ENCODE results near the gene GIGYF2. TPM values are rescaled to one million over a fixed set of nuclear protein-coding genes. Genes with fewer than 3 reads are reported as not detected.

GIGYF2 gene
- total and polyA plus RNA-seq, 2 of the 4 experiments (the other 2 are of a cell fraction): 14.7 to 66.0 TPM

- POLR2A ChIA-PET (ENCODE audit: unreplicated experiment): no interaction called here
- Histone ChIP-seq H3K27ac (ENCODE audit: insufficient read depth, low read length) (no peak overlapping the region), H2AK5ac (ENCODE audit: low read depth, low read length) (no peak overlapping the region), H3K27me3 (ENCODE audit: control insufficient read depth, insufficient read depth, low read length) (peaks cover 2% of the 10 kb centered on the region; the same call in 1 of the 2 replicates), H2BK5ac (ENCODE audit: low read depth, low read length, poor library complexity, severe bottlenecking) (no peak overlapping the region), H3K4me3 (ENCODE audit: insufficient read depth, low read depth, low read length) (no peak overlapping the region), H2AK9ac (replicated peaks; ENCODE audit: low read depth, low read length, poor library complexity) (no peak overlapping the region), H3K4me2 (ENCODE audit: low read depth, low read length) (no peak overlapping the region), H2BK120ac (ENCODE audit: low read depth, low read length) (no peak overlapping the region), H4K91ac (ENCODE audit: insufficient read depth, low read depth, low read length) (no peak overlapping the region), H2BK20ac (ENCODE audit: low read depth, low read length) (no peak overlapping the region), H4K5ac (ENCODE audit: low read depth, low read length) (no peak overlapping the region), H3K9me3 (ENCODE audit: control insufficient read depth, insufficient read depth, low read length) (no peaks in the 10 kb centered on the region), H3K56ac (ENCODE audit: extremely low read depth, insufficient read depth, low read length) (no peak overlapping the region), H3K79me1 (ENCODE audit: low read depth in 1 of 2, low read length in 2 of 2) (no peaks in the 10 kb centered on the region), H2BK15ac (ENCODE audit: low read depth, low read length) (no peak overlapping the region), H3K18ac (ENCODE audit: low read depth, low read length) (no peak overlapping the region), H3K9ac (ENCODE audit: low read depth, low read length) (no peak overlapping the region), H3K36me3 (ENCODE audit: control insufficient read depth, insufficient read depth, low read length) (no peaks in the 10 kb centered on the region), H2AFZ (replicated peaks; ENCODE audit: low read length, poor library complexity) (no peak overlapping the region), H3K4ac (ENCODE audit: low read depth, low read length) (no peak overlapping the region), H3K9me1 (ENCODE audit: insufficient read depth, low read length) (no peaks in the 10 kb centered on the region; the same call in 1 of the 2 replicates), H3K23ac (ENCODE audit: low read depth, low read length) (no peak overlapping the region), H3K4me1 (ENCODE audit: control insufficient read depth, insufficient read depth, low read length) (no peaks in the 10 kb centered on the region), H4K20me1 (ENCODE audit: insufficient read depth, low read length) (no peaks in the 10 kb centered on the region), H3K14ac (replicated peaks; ENCODE audit: low read depth, low read length) (no peak overlapping the region), H4K8ac (ENCODE audit: low read depth in 2 of 2, low read length in 2 of 2) (no peak overlapping the region)
- TF ChIP-seq, protein P1, sequence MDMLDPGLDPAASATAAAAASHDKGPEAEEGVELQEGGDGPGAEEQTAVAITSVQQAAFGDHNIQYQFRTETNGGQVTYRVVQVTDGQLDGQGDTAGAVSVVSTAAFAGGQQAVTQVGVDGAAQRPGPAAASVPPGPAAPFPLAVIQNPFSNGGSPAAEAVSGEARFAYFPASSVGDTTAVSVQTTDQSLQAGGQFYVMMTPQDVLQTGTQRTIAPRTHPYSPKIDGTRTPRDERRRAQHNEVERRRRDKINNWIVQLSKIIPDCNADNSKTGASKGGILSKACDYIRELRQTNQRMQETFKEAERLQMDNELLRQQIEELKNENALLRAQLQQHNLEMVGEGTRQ (IDR thresholded peaks at IDR 0.05; ENCODE audit: low read depth, low read length): no peak
- TF ChIP-seq MAFK (IDR thresholded peaks at IDR 0.05; ENCODE audit: low read depth, low read length): no peak
- no peak for TF ChIP-seq RCOR1 (IDR thresholded peaks at IDR 0.05; ENCODE audit: insufficient replicate concordance, low read length)
- TF ChIP-seq SMC3 (IDR thresholded peaks at IDR 0.05; ENCODE audit: low read depth, low read length): no peak
- TF ChIP-seq NFE2L2 (IDR thresholded peaks at IDR 0.05; ENCODE audit: low read depth, low read length): no peak
- TF ChIP-seq FOS (IDR thresholded peaks at IDR 0.05; ENCODE audit: low read depth, low read length): no peak
- no peak for TF ChIP-seq RFX5 (IDR thresholded peaks at IDR 0.05; ENCODE audit: low read depth, low read length)
- no peak for TF ChIP-seq CHD1 (IDR thresholded peaks at IDR 0.05; ENCODE audit: low read depth, low read length)
- no peak for TF ChIP-seq CTCF (conservative IDR thresholded peaks at IDR 0.05; ENCODE audit: low read depth, low read length)
- TF ChIP-seq CEBPB (IDR thresholded peaks at IDR 0.05; ENCODE audit: low read depth, low read length): no peak
- TF ChIP-seq, protein P2, sequence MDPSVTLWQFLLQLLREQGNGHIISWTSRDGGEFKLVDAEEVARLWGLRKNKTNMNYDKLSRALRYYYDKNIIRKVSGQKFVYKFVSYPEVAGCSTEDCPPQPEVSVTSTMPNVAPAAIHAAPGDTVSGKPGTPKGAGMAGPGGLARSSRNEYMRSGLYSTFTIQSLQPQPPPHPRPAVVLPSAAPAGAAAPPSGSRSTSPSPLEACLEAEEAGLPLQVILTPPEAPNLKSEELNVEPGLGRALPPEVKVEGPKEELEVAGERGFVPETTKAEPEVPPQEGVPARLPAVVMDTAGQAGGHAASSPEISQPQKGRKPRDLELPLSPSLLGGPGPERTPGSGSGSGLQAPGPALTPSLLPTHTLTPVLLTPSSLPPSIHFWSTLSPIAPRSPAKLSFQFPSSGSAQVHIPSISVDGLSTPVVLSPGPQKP (IDR thresholded peaks at IDR 0.05; ENCODE audit: borderline replicate concordance, low read depth, low read length): no peak
- TF ChIP-seq BHLHE40 (IDR thresholded peaks at IDR 0.05; ENCODE audit: low read depth, low read length): no peak
- BruUV-seq (replicated peaks): no TSS peak
- no peak for DNase-seq
- intact Hi-C loops (cut with micrococcal nuclease) (no loop called here), dilution Hi-C loops (cut with HindIII; ENCODE audit: low sequenced_read_pairs, unreplicated experiment) (no loop called here), in situ Hi-C loops (cut with MboI; ENCODE audit: low sequenced_read_pairs) (no loop called here)
- CTCF ChIA-PET: no interaction called here
- WGBS, 2 experiments (ENCODE audit: extremely low coverage in 2 of 2, insufficient read length in 1 of 2): 56% methylated on average over 3 of the region's 6 CpGs; no CpG with 5 or more reads in 1 of the 2 experiments
- no peak for ATAC-seq (ENCODE audit: low read depth)
Measured at GRCh38 chr2:232674491-232674890, 22.6 kb upstream of the GIGYF2 start.

Data from IMR-90 (cell line).